IMR-90 (cell line): ENCODE measurements around the gene CDKN2C.

ENCODE experiments used
- BHLHE40 ChIP-seq: fragments of 150-350 bp; IDR thresholded peaks from 2 replicates; pipeline ENCODE4 v1.6.1; 2016; ENCODE audit warnings: mild to moderate bottlenecking, low read depth, low read length
- CEBPB ChIP-seq: IDR thresholded peaks from 2 replicates; pipeline ENCODE4 v1.6.1; 2012; ENCODE audit warnings: low read depth, low read length, improper control_type of control experiment
- CTCF ChIP-seq: conservative IDR thresholded peaks from 2 replicates; pipeline ENCODE4 v1.5.1; 2012; ENCODE audit warnings: mild to moderate bottlenecking, low read depth, low read length, improper control_type of control experiment
- ELK1 ChIP-seq: fragments of 150-350 bp; IDR thresholded peaks from 2 replicates; pipeline ENCODE4 v1.6.1; 2016; ENCODE audit warnings: low read depth, mild to moderate bottlenecking, low read length, moderate library complexity, borderline replicate concordance
- FOS ChIP-seq: fragments of 150-350 bp; IDR thresholded peaks from 2 replicates; pipeline ENCODE4 v1.6.1; 2016; ENCODE audit warnings: low read depth, low read length
- MAZ ChIP-seq: IDR thresholded peaks from 2 replicates; pipeline ENCODE4 v1.6.1; 2012; ENCODE audit warnings: low read depth, mild to moderate bottlenecking, low read length, improper control_type of control experiment, moderate library complexity, borderline replicate concordance
- POLR2A ChIP-seq: IDR thresholded peaks from 2 replicates; pipeline ENCODE4 v1.6.1; 2012; ENCODE audit warnings: mild to moderate bottlenecking, low read depth, low read length
- RAD21 ChIP-seq: IDR thresholded peaks from 2 replicates; pipeline ENCODE4 v1.6.1; 2012; ENCODE audit warnings: low read length, improper control_type of control experiment
- RCOR1 ChIP-seq: IDR thresholded peaks from 2 replicates; pipeline ENCODE4 v1.6.1; 2012; ENCODE audit warnings: mild to moderate bottlenecking, low read length, improper control_type of control experiment; ENCODE audit not compliant: insufficient replicate concordance
- RFX5 ChIP-seq: IDR thresholded peaks from 2 replicates; pipeline ENCODE4 v1.8.0; 2012; ENCODE audit warnings: low read depth, mild to moderate bottlenecking, low read length, moderate library complexity
- SMC3 ChIP-seq: fragments of 150-350 bp; IDR thresholded peaks from 2 replicates; pipeline ENCODE4 v1.6.1; 2016; ENCODE audit warnings: low read depth, mild to moderate bottlenecking, antibody characterized with exemption, low read length, moderate library complexity
- USF2 ChIP-seq: fragments of 150-350 bp; IDR thresholded peaks from 2 replicates; pipeline ENCODE4 v1.6.1; 2017; ENCODE audit warnings: mild to moderate bottlenecking, antibody characterized with exemption, low read length, low read depth

GRCh38 chr1:50964863-50965262, 5.2 kb upstream of the CDKN2C start:
- no peak for TF ChIP-seq CTCF
- TF ChIP-seq MAZ, result no peak
- no peak for TF ChIP-seq USF2
- no peak for TF ChIP-seq POLR2A
- no peak for TF ChIP-seq SMC3
- no peak for TF ChIP-seq RCOR1
- no peak for TF ChIP-seq RAD21
- TF ChIP-seq CEBPB, result no peak
- TF ChIP-seq RFX5, result no peak
- TF ChIP-seq ELK1, result no peak
- no peak for TF ChIP-seq BHLHE40
- TF ChIP-seq FOS, result no peak
